Stimulated activated CD4-positive, alpha-beta T cell treated with anti-CD3 and anti-CD28 coated beads, Interleukin-2, amount 100 ng/mL, for 48 hours (primary cell): Measurements from ENCODE around the gene GPR4.
"Not testable (repeated sequence)": the region's sequence is repeated elsewhere in the genome, so short reads cannot be mapped to it uniquely, and the experiment has no call there.

Experiments
- DNase-seq, 2 donors: peaks; one replicate each; pipeline ENCODE4 v3.0.0-alpha.2; 2020

Gene GPR4

DNA sequence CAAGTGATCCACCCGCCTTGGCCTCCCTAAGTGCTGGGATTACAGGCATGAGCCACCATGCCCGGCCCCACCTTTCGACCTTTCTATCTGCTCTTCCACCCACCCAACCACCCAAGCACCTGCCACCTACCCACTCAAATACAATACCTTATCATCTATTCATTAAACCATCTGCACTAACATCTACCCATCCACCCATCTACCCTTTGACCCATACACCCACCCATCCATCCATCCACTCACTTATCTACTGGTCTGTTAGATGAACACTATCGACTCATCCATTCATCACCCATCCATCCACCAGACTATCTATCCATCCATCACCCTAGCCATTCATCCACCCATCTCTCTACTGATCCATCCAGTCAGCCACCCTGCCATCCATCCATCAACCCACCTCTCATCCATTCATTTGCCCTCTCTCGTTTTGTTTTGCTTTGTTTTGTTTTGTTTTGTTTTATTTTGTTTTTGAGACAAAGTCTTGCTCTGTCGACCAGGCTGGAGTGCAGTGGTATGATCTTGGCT is 20.0 kb upstream of the GPR4 start:
- no peak for DNase-seq

DNA sequence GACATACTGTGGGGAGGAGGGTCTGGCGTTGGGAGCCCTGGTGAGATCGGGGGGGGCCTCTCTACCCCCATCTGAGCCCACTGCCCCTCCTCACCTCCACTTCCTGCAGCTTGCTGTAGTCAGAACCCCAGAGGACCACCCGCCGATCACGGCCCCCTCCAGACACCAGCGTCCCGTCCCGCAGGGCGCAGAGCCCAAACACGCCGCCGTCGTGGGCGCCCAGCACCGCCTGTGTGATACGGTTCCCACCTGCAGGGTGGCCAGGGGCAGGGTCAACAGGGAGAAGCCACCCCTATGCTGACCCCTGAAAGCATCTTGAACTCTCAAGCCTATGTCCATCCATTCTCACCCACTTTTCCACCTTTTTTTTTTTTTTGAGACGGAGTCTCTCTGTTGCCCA is 19.4 kb upstream of the GPR4 start:
- no peak for DNase-seq

GRCh38 chr19:45616704-45617017 is 14.6 kb upstream of the GPR4 start:
- DNase-seq, result no peak

GRCh38 chr19:45615795-45616703 is 14.0 kb upstream of the GPR4 start:
- peak; percentile 81 to 86 for DNase-seq

GRCh38 chr19:45615056-45615455 is 13.0 kb upstream of the GPR4 start:
- not testable (repeated sequence) for DNase-seq

DNA sequence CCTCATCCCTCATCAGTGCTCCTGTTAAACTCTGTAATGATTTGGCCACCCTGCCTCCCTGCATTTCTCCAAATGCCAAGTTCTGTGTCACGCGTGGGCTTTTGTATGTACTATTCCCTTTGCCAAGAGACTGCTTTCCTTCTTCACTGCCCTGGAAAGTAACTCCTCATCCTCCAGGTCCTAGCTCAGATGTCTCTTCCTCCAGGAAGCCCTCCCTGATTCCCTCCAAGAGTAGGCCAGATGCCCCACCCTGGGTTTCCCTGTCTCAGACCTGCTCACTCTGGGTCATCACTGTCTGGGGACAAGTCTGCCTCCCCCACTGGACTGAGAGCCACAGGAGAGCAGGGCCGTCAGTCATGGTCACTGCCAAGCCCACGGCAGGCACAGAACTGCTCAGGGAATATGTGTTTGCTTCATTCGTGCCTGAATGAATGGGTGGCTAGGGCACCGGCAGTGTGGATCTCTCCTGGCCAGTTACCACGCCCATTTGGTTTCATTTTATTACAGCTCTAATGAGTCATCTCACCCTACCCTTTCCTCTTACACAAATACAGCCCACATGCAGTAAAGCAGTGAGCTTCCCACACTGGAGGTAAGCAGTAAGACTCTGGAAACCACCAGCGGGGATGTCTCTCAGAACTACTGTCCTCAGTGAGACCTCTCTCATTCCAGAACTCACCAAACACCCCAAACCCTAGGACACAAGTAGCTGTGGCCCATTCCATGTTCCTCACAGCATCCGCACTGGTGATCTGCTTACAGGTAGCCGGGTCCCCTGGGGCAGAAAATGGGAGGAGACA is 12.1 kb upstream of the GPR4 start:
- peak; percentile 36 to 40 for DNase-seq

DNA sequence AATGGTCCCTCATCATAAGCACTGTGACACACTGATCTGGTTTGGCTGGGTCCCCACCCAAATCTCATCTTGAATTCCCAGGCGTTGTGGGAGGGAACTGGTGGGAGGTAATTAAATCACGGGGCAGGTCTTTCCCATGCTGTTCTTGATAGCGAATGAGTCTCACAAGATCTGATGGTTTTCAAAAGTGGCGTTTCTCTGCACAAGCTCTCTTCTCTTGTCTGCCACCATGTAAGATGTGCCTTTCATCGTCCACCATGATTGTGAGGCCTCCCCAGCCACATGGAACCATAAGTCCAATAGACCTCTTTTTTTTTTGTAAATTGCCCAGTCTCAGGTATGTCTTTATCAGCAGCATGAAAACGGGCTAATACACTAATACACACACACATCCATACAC is 6.9 kb upstream of the GPR4 start:
- no peak for DNase-seq

DNA sequence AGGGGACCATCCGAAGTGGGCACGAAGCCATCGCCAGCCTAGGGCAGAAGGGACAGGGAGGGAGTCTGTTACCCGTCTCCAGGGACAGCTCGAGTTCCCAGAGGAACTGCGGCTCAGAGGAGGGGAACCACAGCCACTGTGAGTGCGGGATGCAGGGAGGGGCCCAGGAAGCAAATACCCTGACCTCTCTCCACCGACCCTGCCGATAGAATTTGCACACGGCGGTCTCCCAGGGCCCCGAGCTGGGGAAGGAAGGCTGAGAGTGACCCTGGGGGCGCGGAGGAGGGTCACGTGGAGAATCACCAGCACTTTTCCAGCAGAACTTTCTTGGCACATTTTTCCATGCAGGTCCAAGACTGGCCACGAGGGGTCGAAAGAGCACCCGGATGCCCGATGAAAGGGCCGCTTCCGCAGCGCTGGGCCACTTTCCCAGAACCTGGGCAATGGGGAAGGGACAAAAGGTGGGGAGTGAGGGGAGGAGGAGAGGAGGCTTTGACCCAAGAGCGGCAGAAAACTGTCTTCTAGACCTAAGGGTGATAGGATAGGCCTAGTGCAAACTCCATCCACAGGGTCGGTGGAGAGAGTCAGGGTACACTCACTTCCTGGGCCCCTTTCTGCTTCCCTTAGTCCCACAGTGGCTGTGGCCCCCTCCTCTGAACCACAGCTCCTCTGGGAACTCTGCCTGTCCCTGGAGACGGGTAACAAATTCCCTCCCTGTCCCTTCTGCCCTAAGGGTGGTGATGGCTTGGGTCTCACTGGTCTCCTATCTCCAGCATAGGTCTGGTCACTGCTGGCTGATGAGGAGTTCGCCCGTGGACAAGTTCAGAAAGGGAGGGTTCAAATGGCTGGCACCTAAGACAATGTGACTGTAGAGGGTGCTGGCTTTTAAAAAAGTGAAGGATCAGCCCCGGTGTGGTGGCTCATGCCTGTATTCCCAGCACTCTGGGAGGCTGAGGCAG is 5.3 kb upstream of the GPR4 start:
- peak; percentile 40 to 44 for DNase-seq

DNA sequence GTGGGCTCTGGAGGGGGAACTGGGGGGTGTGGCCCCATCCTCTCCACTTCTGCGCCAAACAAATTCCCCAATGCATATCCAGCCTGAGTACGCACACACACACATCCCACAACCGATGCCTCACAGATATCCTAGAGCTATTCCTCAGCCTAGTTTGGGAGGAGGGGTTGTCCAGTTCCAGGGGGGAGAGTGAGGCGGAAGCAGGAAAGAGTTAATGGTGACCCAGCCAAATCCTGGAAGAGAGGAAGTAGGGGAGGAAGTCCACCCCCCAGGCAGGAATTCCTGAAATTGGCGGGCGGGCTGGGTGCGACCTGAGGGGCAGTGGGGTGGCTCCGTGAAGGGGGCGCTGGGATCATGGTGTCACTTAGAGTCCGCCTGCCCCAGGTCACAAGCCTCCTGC is 897 bp downstream of the GPR4 start:
- no peak for DNase-seq

DNA sequence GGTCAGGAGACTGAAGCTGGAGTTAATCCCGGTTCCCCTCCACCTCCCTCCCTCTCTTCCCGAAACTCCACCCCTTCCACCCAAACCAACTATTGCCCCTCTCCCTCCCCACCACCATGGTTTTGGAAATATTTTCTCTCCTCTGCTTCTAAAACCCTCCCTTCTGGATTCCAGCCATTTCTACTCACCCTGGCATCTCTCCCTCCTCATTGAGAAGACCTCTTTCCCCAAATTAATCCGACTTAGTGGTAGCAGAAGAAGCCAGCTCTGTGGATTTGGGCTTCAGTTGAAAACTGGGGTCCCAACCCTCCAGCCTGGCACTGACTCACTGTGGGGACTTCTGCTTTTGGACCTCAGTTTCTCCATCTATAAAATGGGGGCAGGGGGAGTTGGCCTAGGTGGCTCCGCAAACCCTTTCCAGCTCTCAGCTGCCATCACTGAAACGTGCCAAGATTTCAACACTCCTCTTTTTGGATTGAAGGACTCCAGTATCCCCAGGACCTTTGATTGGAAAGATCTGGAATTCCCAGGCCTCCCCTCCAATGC is 1.6 kb downstream of the GPR4 start:
- DNase-seq, result no peak

GRCh38 chr19:45599286-45599685 is 2.7 kb downstream of the GPR4 start:
- DNase-seq, result no peak

DNA sequence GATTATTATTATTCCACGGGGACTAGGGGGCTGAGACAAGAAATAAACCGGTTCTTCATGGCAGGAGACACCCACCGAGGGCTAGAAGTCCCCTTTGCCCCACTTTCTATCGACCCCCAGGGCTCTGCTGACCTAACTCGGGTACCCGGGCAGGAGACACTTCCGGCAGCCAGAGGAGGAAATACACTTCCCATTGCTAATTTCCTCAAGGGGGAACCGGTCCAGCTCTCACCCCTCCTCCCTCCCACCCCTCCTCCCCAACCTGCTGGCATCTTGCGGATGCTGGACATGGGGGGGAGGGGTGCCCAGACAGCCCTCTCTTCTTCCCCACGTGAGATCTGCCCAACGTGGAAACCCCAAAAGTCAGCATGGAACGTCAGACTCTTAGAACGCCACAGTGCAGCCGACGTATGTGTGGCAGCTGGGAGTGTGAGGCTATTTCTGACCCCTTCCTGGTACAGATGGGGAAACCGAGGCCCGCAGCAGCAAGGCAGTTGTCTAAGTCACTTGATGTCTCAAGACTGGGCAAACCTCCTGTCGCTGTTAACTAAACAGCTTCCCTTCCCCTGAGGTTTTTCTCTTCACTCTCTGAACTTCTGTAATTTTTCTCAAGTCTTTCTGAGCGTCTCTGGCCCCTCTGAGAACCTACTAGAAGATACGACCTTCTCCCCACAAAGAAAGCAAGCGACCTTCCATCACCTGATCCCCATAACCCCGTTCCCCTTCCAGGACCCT is 3.6 kb downstream of the GPR4 start:
- DNase-seq, result no peak

- no peak for DNase-seq
These were observed 4.4 kb downstream of the GPR4 start for GRCh38 chr19:45597425-45598111.

GRCh38 chr19:45595814-45596213 is 6.2 kb downstream of the GPR4 start:
- DNase-seq, result no peak

GRCh38 chr19:45593520-45593919 is 8.5 kb downstream of the GPR4 start:
- DNase-seq, result no peak

GRCh38 chr19:45592366-45592765 is 9.6 kb downstream of the GPR4 start:
- DNase-seq, result no peak

DNA sequence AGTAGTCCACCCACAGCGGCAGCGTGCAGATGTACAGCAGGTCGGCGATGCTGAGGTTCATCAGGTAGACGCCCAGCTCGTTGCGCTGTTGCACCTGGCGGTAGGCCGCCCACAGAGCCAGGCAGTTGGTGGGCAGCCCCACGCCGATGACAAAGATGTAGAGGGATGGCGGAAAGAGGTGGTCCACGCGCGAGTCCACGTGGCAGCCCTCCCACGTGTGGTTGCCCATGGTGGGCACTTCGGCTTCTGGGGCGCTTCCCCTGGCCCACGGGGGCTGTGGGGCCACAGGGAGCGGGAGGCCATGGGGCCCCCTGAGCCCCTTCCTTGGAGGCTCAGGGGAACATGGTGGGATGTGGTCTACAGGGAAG is 10.4 kb downstream of the GPR4 start:
- no peak for DNase-seq

DNA sequence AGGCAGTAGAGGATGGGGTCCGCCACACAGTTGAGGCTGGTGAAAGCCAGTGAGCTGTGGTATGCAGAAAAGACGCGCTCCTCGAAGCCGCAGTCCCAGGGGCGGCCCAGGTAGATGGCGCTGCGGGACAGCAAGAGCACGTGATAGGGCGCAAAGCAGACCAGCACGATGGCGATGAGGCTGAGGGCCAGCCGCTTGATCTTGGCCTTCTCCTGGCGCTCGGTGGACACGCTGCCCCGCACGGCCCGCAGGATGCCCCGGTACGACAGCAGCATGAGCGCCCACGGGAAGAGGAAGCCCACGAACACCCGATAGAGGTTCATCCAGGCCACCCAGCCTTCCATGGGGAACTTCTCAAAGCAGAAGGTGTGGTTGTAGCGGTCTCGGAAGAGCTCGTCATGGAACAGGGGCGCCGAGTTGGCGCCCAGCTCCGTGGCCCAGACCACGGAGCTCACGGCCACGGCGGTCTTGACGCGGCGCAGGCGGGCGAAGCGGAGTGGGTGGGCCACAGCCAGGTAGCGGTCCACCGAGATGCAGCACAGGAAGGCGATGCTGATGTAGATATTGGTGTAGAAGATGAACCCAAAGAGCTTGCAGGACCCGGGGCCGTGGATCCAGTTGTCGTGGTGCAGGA is 10.9 kb downstream of the GPR4 start:
- DNase-seq, result peak; percentile 23 to 50

GRCh38 chr19:45590300-45591003 is 11.6 kb downstream of the GPR4 start:
- DNase-seq, result no peak

DNA sequence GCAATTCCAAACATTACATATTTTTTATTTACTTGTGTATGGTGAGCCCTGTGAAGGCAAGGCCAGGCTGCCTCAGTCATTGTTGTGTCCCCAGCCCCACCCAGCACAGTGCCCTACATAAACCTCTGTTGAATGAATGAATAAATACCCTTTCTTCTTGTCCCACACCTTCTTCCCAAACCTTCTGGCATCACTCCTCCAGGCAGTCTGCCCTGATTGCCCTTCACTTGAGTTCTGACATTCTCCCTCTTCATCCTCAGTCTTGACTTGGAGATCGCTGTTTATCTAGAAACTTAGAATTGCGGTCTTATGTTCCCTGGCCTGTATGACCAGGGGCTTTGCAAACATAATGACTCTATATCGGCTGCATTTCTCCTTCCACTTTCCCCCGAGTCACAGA is 12.2 kb downstream of the GPR4 start:
- DNase-seq, result no peak
